K562 (cell line): ENCODE data around the gene IL21. TPM values are rescaled to one million over a fixed set of nuclear protein-coding genes. Genes with fewer than 3 reads are reported as not detected.

ENCODE experiments used
- FOXJ2 ChIP-seq: fragments of 200-800 bp; sonication (Bioruptor generic); IDR thresholded peaks from 2 replicates; pipeline ENCODE4 v1.6.1; 2016; ENCODE audit warnings: missing genetic modification characterization, missing compliant biosample characterization
- GATA2 ChIP-seq: sonication (generic); formaldehyde crosslinking; IDR thresholded peaks from 2 replicates; pipeline ENCODE4 v1.4.0; 2020; ENCODE audit warnings: mild to moderate bottlenecking, missing genetic modification reagents
- KAT2B ChIP-seq: IDR thresholded peaks from one replicate; pipeline ENCODE4 v1.6.1; 2012; ENCODE audit warnings: low read depth, mild to moderate bottlenecking, control low read depth, inconsistent platforms, low read length, moderate library complexity
- MTA1 ChIP-seq: fragments of 450-650 bp; IDR thresholded peaks from 2 replicates; pipeline ENCODE4 v1.6.1; 2017; ENCODE audit warnings: borderline replicate concordance
- NUFIP1 ChIP-seq: fragments of 450-650 bp; IDR thresholded peaks from 2 replicates; pipeline ENCODE4 v1.6.1; 2018; ENCODE audit not compliant: partially characterized antibody
- OTX1 ChIP-seq: fragments of 450-650 bp; formaldehyde crosslinking; IDR thresholded peaks from 2 replicates; pipeline ENCODE4 v1.4.0; 2022; ENCODE audit warnings: mild to moderate bottlenecking
- RAD51 ChIP-seq: fragments of 450-650 bp; IDR thresholded peaks from 2 replicates; pipeline ENCODE4 v1.7.1; 2016; ENCODE audit warnings: low read depth, mild to moderate bottlenecking, borderline replicate concordance
- ZEB2 ChIP-seq: fragments of 450-650 bp; IDR thresholded peaks from 2 replicates; pipeline ENCODE4 v1.6.1; 2016
- ZKSCAN1 ChIP-seq: fragments of 150-350 bp; IDR thresholded peaks from 2 replicates; pipeline ENCODE4 v1.6.1; 2016; ENCODE audit warnings: low read depth, low read length
- ZNF3 ChIP-seq: fragments of 250-450 bp; sonication (Bioruptor Pico); IDR thresholded peaks from 2 replicates; pipeline ENCODE4 v1.5.0; 2021; ENCODE audit warnings: mild to moderate bottlenecking, moderate library complexity
- ZNF778 ChIP-seq: fragments of 450-650 bp; formaldehyde crosslinking; IDR thresholded peaks from 2 replicates; pipeline ENCODE4 v1.4.0; 2020; ENCODE audit warnings: mild to moderate bottlenecking, moderate library complexity
- ZNF830 ChIP-seq: fragments of 250-450 bp; sonication (Bioruptor Pico); IDR thresholded peaks from 2 replicates; pipeline ENCODE4 v1.5.0; 2021; ENCODE audit warnings: mild to moderate bottlenecking
- polyA plus RNA-seq, 8 experiments: library from polyadenylated mRNA; depleted of rRNA in 4 of 8; stranded (reverse) in 5 of 8; unstranded in 3 of 8; fragments of >200 nt; fragmentation: Nextera tagmentation in 2 of 8; fragmentation: Illumina TruSeq in 1 of 8; extraction: Ambion mirVana in 2 of 8; extraction: Trizol in 1 of 8; gene quantifications; 2 replicates each; pipeline versions ENCODE4 v1.2.1 to v1.2.3, GENCODE V29; 2011 to 2014; ENCODE audit warnings: inconsistent platforms in 1 of 8, missing spikeins in 1 of 8
- total RNA-seq, 7 experiments: library from RNA; depleted of rRNA in 6 of 7; stranded (reverse); fragments of >200 nt in 6 of 7; fragmentation: Illumina TruSeq in 2 of 7; extraction: Trizol in 2 of 7; gene quantifications; 2 replicates each; pipeline versions ENCODE4 v1.2.1 to v1.2.3, GENCODE V29; 2011 to 2021; ENCODE audit warnings: low replicate concordance in 1 of 7
- TF ChIP-seq, protein P1 (sequence below): fragments of 250-450 bp; sonication (Bioruptor Pico); IDR thresholded peaks from 2 replicates; pipeline ENCODE4 v1.9.0; 2021; ENCODE audit warnings: mild to moderate bottlenecking, inconsistent platforms
- TF ChIP-seq, protein P2 (sequence below): conservative IDR thresholded peaks from 2 replicates; pipeline ENCODE4 v1.6.1; 2011; ENCODE audit warnings: low read depth, mild to moderate bottlenecking, low read length; ENCODE audit not compliant: control insufficient read depth
- TF ChIP-seq, protein P3 (sequence below): sonication (generic); formaldehyde crosslinking; IDR thresholded peaks from 2 replicates; pipeline ENCODE4 v1.5.0; 2020; ENCODE audit warnings: missing genetic modification reagents
- TF ChIP-seq, protein P4 (sequence below), 2 experiments: IDR thresholded peaks; 2 replicates each; pipeline ENCODE4 v1.6.1; 2012; ENCODE audit warnings: improper control_type of control experiment in 2 of 2, low read depth in 2 of 2, low read length in 2 of 2, borderline replicate concordance in 1 of 2
- TF ChIP-seq, protein P5 (sequence below): IDR thresholded peaks from 3 replicates; pipeline ENCODE4 v1.6.1; 2011; ENCODE audit warnings: borderline replicate concordance, mild to moderate bottlenecking, moderate library complexity; ENCODE audit not compliant: insufficient read length; ENCODE audit errors: extremely low read depth

Gene IL21
- total and polyA plus RNA-seq, 9 of the 15 experiments (the other 6 are each of a cell fraction or from before 2014, with no cell fraction given): not detected

DNA sequence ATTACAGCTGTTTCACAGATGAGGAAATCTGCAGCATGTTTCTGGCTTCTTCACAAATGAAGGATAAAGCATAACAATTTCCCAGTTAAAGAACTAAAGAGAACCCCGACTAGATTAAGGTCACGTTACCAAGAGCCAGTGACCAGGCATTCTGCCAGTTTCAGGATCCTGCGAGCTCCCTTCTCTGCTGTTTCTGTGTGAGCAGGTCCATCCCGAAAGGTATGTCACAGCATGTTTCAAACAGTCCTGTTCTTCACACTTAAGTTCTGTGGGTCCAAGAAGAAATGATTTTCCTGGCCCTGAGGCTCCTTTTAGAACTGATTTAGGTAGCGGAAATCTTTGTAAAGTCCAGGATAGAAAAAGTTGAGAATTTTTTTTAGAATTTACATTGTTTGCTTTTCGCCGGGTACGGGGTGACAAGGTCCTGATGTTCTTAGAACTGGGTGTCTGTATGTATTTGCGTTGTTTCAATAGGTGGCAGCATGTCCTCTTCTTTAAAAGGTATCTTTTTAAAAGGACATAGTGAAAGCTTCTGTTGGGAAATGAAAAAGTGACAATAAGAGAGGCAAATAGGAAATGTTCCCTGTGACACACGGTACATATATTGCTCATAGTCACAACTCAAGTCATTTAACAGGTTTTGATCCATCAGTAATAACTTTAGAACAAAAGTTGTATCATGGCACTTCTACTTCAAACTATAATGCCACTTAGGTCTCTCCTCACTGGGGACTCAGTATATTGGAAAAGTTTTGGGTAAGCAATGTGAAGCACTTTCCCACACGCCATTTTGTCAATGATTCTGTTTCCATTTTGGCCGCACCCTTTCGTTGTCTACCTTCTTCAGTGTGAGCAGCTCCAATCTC lies 18.4 kb downstream of the IL21 start (continued):
- TF ChIP-seq ZNF830 (CRISPR knock-in tag) (no peak), ZNF778 (CRISPR knock-in tag) (no peak), OTX1 (CRISPR knock-in tag) (no peak), RAD51 (no peak), ZKSCAN1 (no peak), MTA1 (no peak), GATA2 (CRISPR knock-in tag) (no peak), KAT2B (no peak), ZEB2 (no peak), ZNF3 (CRISPR knock-in tag) (no peak), NUFIP1 (no peak), FOXJ2 (tag) (0 out of 2 replicates have a peak, but pooled peaks have one; percentile 2)
- TF ChIP-seq, protein P1, sequence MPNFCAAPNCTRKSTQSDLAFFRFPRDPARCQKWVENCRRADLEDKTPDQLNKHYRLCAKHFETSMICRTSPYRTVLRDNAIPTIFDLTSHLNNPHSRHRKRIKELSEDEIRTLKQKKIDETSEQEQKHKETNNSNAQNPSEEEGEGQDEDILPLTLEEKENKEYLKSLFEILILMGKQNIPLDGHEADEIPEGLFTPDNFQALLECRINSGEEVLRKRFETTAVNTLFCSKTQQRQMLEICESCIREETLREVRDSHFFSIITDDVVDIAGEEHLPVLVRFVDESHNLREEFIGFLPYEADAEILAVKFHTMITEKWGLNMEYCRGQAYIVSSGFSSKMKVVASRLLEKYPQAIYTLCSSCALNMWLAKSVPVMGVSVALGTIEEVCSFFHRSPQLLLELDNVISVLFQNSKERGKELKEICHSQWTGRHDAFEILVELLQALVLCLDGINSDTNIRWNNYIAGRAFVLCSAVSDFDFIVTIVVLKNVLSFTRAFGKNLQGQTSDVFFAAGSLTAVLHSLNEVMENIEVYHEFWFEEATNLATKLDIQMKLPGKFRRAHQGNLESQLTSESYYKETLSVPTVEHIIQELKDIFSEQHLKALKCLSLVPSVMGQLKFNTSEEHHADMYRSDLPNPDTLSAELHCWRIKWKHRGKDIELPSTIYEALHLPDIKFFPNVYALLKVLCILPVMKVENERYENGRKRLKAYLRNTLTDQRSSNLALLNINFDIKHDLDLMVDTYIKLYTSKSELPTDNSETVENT: no peak
- TF ChIP-seq, protein P2, sequence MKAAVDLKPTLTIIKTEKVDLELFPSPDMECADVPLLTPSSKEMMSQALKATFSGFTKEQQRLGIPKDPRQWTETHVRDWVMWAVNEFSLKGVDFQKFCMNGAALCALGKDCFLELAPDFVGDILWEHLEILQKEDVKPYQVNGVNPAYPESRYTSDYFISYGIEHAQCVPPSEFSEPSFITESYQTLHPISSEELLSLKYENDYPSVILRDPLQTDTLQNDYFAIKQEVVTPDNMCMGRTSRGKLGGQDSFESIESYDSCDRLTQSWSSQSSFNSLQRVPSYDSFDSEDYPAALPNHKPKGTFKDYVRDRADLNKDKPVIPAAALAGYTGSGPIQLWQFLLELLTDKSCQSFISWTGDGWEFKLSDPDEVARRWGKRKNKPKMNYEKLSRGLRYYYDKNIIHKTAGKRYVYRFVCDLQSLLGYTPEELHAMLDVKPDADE: no peak
- TF ChIP-seq, protein P3, sequence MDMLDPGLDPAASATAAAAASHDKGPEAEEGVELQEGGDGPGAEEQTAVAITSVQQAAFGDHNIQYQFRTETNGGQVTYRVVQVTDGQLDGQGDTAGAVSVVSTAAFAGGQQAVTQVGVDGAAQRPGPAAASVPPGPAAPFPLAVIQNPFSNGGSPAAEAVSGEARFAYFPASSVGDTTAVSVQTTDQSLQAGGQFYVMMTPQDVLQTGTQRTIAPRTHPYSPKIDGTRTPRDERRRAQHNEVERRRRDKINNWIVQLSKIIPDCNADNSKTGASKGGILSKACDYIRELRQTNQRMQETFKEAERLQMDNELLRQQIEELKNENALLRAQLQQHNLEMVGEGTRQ (CRISPR knock-in tag): no peak
- TF ChIP-seq, protein P4, sequence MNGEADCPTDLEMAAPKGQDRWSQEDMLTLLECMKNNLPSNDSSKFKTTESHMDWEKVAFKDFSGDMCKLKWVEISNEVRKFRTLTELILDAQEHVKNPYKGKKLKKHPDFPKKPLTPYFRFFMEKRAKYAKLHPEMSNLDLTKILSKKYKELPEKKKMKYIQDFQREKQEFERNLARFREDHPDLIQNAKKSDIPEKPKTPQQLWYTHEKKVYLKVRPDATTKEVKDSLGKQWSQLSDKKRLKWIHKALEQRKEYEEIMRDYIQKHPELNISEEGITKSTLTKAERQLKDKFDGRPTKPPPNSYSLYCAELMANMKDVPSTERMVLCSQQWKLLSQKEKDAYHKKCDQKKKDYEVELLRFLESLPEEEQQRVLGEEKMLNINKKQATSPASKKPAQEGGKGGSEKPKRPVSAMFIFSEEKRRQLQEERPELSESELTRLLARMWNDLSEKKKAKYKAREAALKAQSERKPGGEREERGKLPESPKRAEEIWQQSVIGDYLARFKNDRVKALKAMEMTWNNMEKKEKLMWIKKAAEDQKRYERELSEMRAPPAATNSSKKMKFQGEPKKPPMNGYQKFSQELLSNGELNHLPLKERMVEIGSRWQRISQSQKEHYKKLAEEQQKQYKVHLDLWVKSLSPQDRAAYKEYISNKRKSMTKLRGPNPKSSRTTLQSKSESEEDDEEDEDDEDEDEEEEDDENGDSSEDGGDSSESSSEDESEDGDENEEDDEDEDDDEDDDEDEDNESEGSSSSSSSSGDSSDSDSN (IDR thresholded peaks at IDR 0.05; ENCODE audit: borderline replicate concordance in 1 of 2, low read depth in 2 of 2, low read length in 2 of 2): no peak
- TF ChIP-seq, protein P5, sequence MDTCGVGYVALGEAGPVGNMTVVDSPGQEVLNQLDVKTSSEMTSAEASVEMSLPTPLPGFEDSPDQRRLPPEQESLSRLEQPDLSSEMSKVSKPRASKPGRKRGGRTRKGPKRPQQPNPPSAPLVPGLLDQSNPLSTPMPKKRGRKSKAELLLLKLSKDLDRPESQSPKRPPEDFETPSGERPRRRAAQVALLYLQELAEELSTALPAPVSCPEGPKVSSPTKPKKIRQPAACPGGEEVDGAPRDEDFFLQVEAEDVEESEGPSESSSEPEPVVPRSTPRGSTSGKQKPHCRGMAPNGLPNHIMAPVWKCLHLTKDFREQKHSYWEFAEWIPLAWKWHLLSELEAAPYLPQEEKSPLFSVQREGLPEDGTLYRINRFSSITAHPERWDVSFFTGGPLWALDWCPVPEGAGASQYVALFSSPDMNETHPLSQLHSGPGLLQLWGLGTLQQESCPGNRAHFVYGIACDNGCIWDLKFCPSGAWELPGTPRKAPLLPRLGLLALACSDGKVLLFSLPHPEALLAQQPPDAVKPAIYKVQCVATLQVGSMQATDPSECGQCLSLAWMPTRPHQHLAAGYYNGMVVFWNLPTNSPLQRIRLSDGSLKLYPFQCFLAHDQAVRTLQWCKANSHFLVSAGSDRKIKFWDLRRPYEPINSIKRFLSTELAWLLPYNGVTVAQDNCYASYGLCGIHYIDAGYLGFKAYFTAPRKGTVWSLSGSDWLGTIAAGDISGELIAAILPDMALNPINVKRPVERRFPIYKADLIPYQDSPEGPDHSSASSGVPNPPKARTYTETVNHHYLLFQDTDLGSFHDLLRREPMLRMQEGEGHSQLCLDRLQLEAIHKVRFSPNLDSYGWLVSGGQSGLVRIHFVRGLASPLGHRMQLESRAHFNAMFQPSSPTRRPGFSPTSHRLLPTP: no peak
